GM18517 (cell line): ENCODE data around the gene EXOC5.
A peak's percentile ranks its signal among the peaks of the same experiment; 100 is the strongest.

ENCODE experiments used
- ATAC-seq: cut with Tn5 transposase; IDR thresholded peaks from one replicate; pipeline ENCODE4 v1.9.1; 2021; ENCODE audit warnings: mild to moderate bottlenecking, moderate library complexity; ENCODE audit not compliant: unreplicated experiment

EXOC5 gene

GRCh38 chr14:57268161-57269069, at the start of gene EXOC5, which contains the start of gene AP5M1:
Gene EXOC5 (minus strand): TSS chr14:57268905. CDS start chr14:57268648, 257 bp downstream.
Gene AP5M1 (plus strand): TSS chr14:57268971. CDS start chr14:57269315, 344 bp downstream.
- peak; percentile 83 for ATAC-seq

GRCh38 chr14:57317248-57317833, 48.6 kb upstream of the EXOC5 start:
- no peak for ATAC-seq

GRCh38 chr14:57314396-57315089, 45.8 kb upstream of the EXOC5 start:
- no peak for ATAC-seq

- no peak for ATAC-seq
These were observed 34.2 kb upstream of the EXOC5 start for GRCh38 chr14:57302883-57303282.

- no peak for ATAC-seq
These were observed 30.8 kb upstream of the EXOC5 start for GRCh38 chr14:57299511-57299910.

- ATAC-seq, result no peak
These were observed 29.1 kb upstream of the EXOC5 start for GRCh38 chr14:57297852-57298251.

- ATAC-seq, result no peak
These were observed 26.5 kb upstream of the EXOC5 start for GRCh38 chr14:57295239-57295638.

GRCh38 chr14:57293866-57294837, 25.4 kb upstream of the EXOC5 start:
- no peak for ATAC-seq

GRCh38 chr14:57291692-57292647, 23.3 kb upstream of the EXOC5 start:
- ATAC-seq, result no peak

- no peak for ATAC-seq
These were observed 22.0 kb upstream of the EXOC5 start for GRCh38 chr14:57290751-57291150.

- ATAC-seq, result no peak
These were observed 19.0 kb upstream of the EXOC5 start for GRCh38 chr14:57287745-57288144.

- no peak for ATAC-seq
These were observed 8.4 kb upstream of the EXOC5 start for GRCh38 chr14:57277062-57277461.

- no peak for ATAC-seq
These were observed 6.4 kb upstream of the EXOC5 start for GRCh38 chr14:57275023-57275664.

GRCh38 chr14:57274551-57274950, 5.8 kb upstream of the EXOC5 start:
- no peak for ATAC-seq

GRCh38 chr14:57273236-57273635, 4.5 kb upstream of the EXOC5 start:
- ATAC-seq, result no peak

GRCh38 chr14:57266065-57266464, 2.6 kb downstream of the EXOC5 start:
- no peak for ATAC-seq

GRCh38 chr14:57262117-57262516, 6.6 kb downstream of the EXOC5 start:
- ATAC-seq, result no peak

GRCh38 chr14:57261604-57262003, 7.1 kb downstream of the EXOC5 start:
- no peak for ATAC-seq

- no peak for ATAC-seq
These were observed 9.0 kb downstream of the EXOC5 start for GRCh38 chr14:57259672-57260071.
